ENCODE data around the gene CCDC188. TPM values are rescaled to one million over a fixed set of nuclear protein-coding genes. Genes with fewer than 3 reads are reported as not detected.

The CCDC188 gene
- polyA plus RNA-seq, 3 donors from 2014 or later: 0.66 TPM; not detected in 2

DNA sequence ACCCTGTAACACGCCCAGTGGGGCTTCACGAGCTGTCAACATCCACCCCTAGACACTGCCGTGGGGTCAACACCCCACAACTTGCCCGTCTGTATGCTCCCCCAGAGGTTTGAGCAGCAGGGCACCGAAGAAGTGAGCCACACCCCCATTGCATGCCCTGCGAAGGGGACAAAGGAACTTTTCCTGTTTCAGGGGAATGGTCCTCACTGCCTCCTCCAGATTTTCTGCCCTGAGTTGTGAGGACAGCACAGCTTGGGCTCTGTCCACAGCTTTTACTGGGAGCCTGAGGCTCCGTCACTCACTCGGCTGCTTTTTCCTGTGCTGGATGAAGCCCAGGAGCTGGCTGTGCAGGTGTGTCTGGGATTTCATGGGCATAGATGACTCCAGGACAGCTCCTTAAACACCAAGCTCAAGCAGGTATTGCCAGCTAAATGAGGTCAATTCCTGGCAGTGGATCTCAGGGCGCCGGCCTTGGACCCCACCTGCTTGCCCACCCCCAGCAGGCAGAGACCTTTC is 40.2 kb upstream of the CCDC188 start:
- no peak for DNase-seq
- Mint-ChIP-seq H3K27me3 (ENCODE audit: low read depth in 3 of 3) (peaks cover 0 to 2% (median 0%) of the 10 kb centered on the region in 3 donors), H3K9me3 (no peaks in the 10 kb centered on the region), H3K27ac (no peak overlapping the region), H3K4me1 (peaks cover 0 to 5% of the 10 kb centered on the region in 2 donors), H3K4me3 (no peak overlapping the region), H3K36me3 (no peaks in the 10 kb centered on the region)

DNA sequence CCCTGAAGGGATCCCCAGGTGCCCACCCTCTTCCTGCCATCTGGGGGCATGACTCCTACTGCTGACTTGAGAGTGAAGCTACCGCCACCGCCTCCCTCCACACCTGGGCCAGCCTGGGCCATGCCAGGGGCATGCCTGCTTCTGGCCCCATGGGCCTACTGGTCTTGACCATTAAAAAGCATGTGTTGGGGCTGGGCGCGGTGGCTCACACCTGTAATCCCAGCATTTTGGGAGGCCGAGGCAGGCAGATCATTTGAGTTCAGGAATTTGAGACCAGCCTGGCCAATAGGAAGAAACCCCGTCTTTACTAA is 37.7 kb upstream of the CCDC188 start:
- Mint-ChIP-seq H3K4me1 (peaks cover 0 to 5% of the 10 kb centered on the region in 2 donors), H3K9me3 (no peaks in the 10 kb centered on the region), H3K27ac (no peak overlapping the region), H3K4me3 (no peak overlapping the region), H3K36me3 (no peaks in the 10 kb centered on the region), H3K27me3 (ENCODE audit: low read depth in 3 of 3) (peaks cover 0 to 2% (median 0%) of the 10 kb centered on the region in 3 donors)
- no peak for DNase-seq

DNA sequence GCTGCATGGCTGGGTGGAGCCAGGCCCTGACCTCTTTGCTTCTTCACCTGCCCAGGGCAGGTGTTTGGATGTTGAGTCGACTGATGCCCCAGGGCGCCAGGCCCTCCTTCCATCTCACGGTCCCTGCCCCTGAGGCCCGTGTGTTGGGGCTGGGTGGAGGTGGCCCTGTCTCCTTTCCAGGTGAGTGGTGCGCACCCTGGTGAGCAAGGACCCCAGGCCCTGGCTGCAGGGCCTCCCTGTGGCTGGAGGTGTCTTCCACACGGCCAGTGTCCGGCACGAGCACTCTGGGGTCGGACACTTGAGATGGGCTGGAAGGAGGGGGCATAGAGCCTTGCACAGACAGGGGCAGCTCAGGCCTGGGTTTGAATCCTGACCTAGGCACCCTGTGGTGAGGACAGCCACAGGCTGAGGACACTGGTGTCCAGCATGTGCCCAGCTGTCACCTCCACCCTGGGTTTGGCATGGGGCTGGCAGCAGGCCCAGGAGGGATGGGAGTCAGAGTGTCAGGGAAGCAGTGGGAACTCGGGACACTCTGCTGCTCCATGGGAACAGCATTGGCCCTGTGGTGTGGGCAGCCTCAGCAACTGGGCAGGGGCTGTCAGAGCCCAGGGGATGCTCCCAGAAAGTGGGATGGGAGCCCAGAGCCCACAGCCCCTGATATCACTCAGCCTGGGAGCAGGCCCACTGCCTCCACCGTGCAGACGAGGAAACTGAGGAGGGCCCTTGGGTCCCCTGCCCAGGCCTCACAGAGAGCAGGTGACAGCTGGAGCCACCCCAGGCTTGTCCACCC is 37.1 kb upstream of the CCDC188 start:
- Mint-ChIP-seq H3K4me3 (no peak overlapping the region), H3K27me3 (ENCODE audit: low read depth in 3 of 3) (peaks cover 0 to 2% (median 0%) of the 10 kb centered on the region in 3 donors), H3K9me3 (no peaks in the 10 kb centered on the region), H3K36me3 (no peaks in the 10 kb centered on the region), H3K27ac (no peak overlapping the region), H3K4me1 (peaks cover 0 to 5% of the 10 kb centered on the region in 2 donors)
- DNase-seq: no peak

DNA sequence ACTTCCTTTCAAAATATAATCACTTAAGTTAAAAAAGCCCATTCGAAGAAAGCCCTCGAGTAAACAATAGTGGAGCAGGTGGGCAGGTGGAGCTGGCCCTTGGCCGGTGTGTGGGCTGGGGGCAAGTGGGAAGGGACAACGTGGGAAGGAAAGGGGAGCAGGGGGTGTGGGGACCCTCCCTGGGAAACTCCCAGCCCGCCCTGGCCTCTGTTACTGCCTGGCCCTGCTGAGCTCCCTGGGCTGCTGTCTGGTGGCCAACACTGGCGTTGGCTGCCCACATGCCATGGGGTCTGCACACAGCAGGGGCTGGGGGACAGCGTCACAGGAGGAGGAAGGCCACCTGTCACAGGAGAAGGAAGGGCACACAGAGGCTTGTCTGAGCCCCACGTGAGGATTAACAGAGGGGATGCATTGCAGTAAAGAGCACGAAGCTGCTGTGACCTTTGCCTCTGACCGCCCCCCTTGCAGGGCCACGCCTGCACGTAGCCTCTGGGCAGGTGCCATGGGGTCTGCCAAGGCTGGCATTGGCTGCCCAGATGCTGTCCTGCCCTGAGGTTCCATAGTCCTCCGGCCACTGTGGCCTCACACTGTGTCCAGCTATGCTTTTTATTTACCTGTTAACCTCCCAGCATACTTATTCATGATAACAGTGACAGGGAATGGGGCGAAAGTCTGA is 36.2 kb upstream of the CCDC188 start:
- Mint-ChIP-seq H3K9me3 (no peaks in the 10 kb centered on the region), H3K4me1 (peaks cover 0 to 5% of the 10 kb centered on the region in 2 donors), H3K27me3 (ENCODE audit: low read depth in 3 of 3) (peaks cover 0 to 2% (median 0%) of the 10 kb centered on the region in 3 donors), H3K4me3 (no peak overlapping the region), H3K36me3 (no peaks in the 10 kb centered on the region), H3K27ac (no peak overlapping the region)
- DNase-seq: no peak

DNA sequence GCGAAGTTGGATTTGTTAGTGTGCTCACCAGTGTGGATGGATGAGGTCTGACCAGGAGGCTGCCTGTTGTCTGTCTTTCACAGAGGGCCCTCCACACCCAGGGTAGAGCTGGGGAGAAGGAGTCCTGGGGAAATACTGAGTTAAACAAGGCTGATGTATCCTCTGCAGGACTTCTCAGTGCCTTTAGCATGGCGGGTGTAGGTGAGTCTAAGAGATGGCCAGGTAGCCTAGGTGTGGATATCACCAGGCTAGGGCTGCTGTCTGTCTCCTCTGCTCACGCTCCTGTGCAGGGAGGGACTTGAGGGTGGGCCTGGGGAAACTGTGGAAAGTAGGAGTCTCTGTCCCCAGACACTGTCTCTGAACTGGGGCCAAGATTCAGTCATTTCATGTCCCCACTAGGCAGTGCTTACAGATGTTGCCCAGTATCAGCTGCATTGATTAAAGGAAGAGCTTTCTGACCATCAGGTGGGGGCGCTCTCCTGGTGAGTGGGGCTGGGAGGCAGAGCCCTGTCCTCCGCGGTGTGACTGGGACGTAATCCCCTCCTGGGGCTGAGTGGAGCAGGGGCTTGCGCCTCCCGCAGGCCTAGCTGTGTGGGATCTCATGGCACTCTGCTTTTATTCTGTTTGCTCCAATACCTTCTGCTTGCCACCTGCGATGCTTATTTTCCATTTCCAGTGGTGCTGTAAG is 35.5 kb upstream of the CCDC188 start:
- DNase-seq: no peak
- no peaks in the 10 kb centered on the region for H3K36me3 Mint-ChIP-seq
- H3K9me3 Mint-ChIP-seq: no peaks in the 10 kb centered on the region
- no peak overlapping the region for H3K4me3 Mint-ChIP-seq
- H3K27ac Mint-ChIP-seq: no peak overlapping the region
- peaks cover 0 to 5% of the 10 kb centered on the region in 2 donors for H3K4me1 Mint-ChIP-seq
- H3K27me3 Mint-ChIP-seq (ENCODE audit: low read depth in 3 of 3): no peaks in the 10 kb centered on the region

DNA sequence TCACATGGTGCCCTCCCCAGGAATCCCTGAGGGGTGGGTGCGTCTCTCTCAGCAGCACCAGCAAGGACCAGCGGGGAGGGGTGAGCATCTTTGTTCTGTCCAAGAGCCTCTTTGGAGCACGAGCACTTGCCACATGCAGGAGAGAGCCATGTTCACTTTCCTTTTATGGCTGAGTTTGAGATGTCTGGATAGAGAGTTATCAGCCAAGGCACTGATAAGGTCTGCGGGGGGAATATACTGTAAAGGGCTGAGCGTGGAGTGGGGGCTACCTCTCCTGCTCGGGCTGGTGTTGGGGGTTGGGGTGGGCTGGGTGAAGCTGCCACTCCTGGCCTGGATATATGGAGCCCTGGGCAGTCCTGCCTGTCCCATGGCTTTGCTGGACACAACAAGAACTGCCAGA is 34.9 kb upstream of the CCDC188 start:
- H3K27ac Mint-ChIP-seq: no peak overlapping the region
- no peaks in the 10 kb centered on the region for H3K27me3 Mint-ChIP-seq (ENCODE audit: low read depth in 3 of 3)
- no peaks in the 10 kb centered on the region for H3K36me3 Mint-ChIP-seq
- H3K4me3 Mint-ChIP-seq: no peak overlapping the region
- H3K4me1 Mint-ChIP-seq: peaks cover 0 to 5% of the 10 kb centered on the region in 2 donors
- no peak for DNase-seq
- H3K9me3 Mint-ChIP-seq: no peaks in the 10 kb centered on the region

DNA sequence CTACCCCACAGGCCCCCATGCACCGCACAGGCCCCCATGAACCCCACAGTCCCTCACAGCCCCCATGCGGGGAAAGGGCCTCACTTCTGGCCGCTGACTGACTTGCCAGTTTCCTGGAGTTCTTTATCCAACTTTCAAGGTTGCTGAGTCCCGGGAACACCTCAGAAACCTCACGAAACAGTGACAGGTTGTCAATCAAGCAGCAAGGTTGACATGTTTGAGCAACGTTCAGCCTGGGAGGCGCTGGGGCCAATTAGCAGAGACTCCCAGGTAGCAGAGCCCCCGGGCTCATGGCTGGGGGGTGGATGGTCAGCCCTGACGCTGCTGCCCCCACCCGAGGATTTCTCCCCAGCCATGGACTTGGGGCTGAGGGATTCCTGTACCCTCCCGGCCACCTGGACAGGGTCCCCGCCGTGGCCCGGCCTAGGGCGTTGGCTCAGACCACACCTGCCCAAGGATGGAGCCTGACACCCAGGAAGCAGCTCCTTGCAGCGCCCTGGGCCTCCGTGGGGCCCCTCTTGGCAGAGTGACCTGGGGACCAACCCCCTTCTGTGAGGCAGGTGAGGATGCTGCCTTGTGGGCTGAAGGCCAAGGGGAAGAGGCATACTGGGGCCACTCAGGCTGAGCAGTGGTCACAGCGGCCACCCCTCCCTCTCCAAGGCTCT is 33.8 kb upstream of the CCDC188 start:
- no peaks in the 10 kb centered on the region for H3K27me3 Mint-ChIP-seq (ENCODE audit: low read depth in 3 of 3)
- H3K27ac Mint-ChIP-seq: no peak overlapping the region
- H3K4me1 Mint-ChIP-seq: peaks cover 0 to 1% of the 10 kb centered on the region in 2 donors
- no peak for DNase-seq
- H3K9me3 Mint-ChIP-seq: no peaks in the 10 kb centered on the region
- no peak overlapping the region for H3K4me3 Mint-ChIP-seq
- no peaks in the 10 kb centered on the region for H3K36me3 Mint-ChIP-seq

DNA sequence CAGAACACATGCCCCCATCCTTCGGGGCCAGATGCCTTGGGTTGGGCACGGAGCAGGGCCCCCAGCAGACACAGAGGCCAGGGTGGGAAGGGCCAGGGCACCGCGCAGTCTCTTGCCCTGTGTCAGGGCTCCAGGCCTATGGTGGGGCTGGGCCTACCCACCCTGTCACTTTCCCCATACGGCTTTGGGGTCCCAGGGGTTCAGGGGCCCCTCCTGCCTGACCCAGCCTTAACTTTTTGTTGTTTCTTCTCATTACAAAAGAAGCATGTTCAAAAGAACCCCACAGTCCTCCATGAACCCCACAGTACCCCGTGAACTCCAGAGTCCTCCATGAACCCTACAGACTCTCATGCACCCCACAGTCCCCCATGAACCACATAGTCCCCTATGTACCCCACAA is 33.0 kb upstream of the CCDC188 start:
- H3K4me1 Mint-ChIP-seq: no peaks in the 10 kb centered on the region
- H3K27me3 Mint-ChIP-seq (ENCODE audit: low read depth in 3 of 3): no peaks in the 10 kb centered on the region
- no peaks in the 10 kb centered on the region for H3K36me3 Mint-ChIP-seq
- H3K27ac Mint-ChIP-seq: no peak overlapping the region
- no peaks in the 10 kb centered on the region for H3K9me3 Mint-ChIP-seq
- DNase-seq: no peak
- H3K4me3 Mint-ChIP-seq: no peak overlapping the region

DNA sequence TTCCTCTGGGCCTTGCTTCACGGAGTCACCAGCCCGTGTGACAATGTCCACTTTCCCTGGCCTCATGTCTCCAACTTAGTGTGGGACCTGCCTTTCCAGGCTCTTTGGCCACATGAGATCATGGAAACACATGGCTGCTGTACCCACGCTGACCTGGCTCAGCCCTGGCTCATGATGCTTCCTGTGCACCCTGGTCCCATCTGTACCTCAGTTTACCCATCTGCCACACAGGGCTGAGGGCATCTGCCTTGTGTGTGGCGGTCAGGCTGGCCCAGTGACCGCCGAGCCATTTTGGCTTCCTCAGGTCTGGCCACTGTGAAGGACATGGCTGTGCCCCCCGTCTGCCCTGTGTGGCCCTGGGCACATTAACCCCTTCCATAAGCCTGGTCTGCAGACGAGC is 32.2 kb upstream of the CCDC188 start:
- H3K27me3 Mint-ChIP-seq (ENCODE audit: low read depth in 3 of 3): no peaks in the 10 kb centered on the region
- no peaks in the 10 kb centered on the region for H3K9me3 Mint-ChIP-seq
- no peak overlapping the region for H3K4me3 Mint-ChIP-seq

DNA sequence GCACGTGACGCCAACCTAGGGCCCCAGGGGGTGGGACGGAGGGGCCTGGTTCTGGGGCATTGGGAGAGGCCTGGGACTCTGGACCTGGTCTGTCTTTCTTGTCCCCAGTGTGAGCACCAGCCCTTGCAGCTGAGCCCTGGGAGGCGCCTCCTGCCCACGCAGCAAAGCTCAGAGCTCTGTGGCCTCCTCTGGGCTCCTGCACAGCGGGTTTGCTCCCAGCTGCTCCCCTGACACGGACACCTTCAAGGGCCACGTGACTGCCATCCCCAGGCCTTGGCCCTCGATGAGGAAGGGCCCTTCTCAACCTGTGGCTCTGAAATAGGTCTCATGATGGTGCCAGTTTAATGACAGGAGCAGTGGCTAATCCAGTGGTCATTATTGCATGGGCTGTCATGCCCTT is 31.5 kb upstream of the CCDC188 start:
- Mint-ChIP-seq H3K4me1 (no peaks in the 10 kb centered on the region), H3K27ac (no peak overlapping the region), H3K4me3 (no peak overlapping the region), H3K27me3 (ENCODE audit: low read depth in 3 of 3) (no peaks in the 10 kb centered on the region), H3K9me3 (no peaks in the 10 kb centered on the region), H3K36me3 (no peaks in the 10 kb centered on the region)
- DNase-seq: no peak

More for the DNA sequence above, 32.2 kb upstream of the CCDC188 start:
- Mint-ChIP-seq H3K4me1 (no peaks in the 10 kb centered on the region), H3K27ac (no peak overlapping the region), H3K36me3 (no peaks in the 10 kb centered on the region)
- DNase-seq: no peak

DNA sequence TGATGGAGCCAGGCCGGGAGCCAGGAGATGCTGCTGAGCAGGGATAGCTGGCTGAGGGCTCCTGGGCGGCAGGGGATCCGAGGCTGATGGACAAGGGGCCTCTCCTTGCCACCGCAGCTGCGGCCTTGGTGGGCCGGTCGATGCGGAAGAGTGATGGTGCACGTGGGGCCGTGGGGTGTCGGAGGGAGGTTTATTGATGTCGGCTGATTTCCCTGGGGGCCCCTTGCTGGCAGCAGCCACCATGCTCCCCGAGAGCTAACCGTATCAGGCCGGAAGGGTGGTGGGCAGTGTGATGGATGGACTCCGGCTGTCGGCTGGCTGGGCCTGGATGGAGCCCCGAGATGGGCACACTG is 31.0 kb upstream of the CCDC188 start:
- DNase-seq: no peak
- H3K27ac Mint-ChIP-seq: no peak overlapping the region
- no peaks in the 10 kb centered on the region for H3K9me3 Mint-ChIP-seq
- H3K36me3 Mint-ChIP-seq: no peaks in the 10 kb centered on the region
- H3K27me3 Mint-ChIP-seq (ENCODE audit: low read depth in 3 of 3): no peaks in the 10 kb centered on the region
- no peak overlapping the region for H3K4me3 Mint-ChIP-seq
- H3K4me1 Mint-ChIP-seq: no peaks in the 10 kb centered on the region

DNA sequence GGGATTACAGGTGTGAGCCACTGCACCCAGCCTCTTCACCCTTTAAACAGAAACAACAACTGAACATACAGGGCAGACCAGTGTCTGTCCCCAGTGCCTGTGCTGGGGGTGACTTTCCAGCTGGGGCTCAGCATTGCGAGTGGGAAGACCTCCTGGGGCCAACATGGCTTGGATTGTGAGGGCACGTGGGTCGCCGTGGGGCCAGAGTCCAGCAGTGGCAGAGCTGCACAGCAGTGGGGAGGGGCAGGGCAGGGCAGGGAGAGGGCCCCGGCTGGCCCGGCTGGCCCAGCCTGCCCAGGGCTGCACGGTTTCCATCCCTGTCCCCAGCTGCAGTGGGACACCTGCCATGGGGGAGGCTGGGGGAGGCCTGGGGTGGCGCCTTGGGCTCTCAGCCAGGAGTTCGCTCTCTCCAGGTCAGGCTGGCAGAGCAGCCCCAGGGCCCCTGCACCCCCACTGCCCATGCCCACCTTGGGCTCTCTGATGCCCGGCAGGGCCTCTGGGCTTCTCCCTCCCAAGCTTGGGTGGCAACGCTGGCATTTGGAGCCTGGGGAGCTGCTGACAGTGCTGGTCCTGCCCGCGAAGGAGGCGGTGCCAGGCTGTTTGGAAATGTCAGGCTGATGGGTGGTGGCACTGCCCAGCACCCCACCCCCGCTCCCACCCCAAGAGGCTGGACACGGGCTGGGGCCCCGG is 30.5 kb upstream of the CCDC188 start:
- Mint-ChIP-seq H3K4me1 (no peaks in the 10 kb centered on the region), H3K4me3 (no peak overlapping the region), H3K36me3 (no peaks in the 10 kb centered on the region), H3K27ac (no peak overlapping the region), H3K27me3 (ENCODE audit: low read depth in 3 of 3) (peaks cover 0 to 1% (median 0%) of the 10 kb centered on the region in 3 donors), H3K9me3 (no peaks in the 10 kb centered on the region)
- DNase-seq: no peak

DNA sequence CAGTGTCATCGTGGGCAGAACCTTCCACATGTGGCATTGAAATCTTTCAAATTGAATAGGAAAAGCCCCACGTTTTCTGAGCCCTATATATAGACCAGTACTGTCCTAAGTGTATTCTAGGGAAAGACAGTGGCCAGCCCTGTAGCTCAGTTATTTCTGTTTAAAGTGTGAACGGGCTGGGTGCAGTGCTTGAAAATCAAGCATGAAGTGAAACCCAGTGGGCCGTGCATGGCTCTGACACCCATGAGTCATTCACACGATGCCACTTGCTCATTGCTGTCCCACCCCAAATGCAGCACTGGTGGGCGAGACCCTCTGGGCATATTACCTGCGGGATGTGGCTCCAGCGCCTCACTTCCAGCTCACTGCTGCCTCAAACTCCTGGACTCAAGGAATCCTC is 29.8 kb upstream of the CCDC188 start:
- no peaks in the 10 kb centered on the region for H3K4me1 Mint-ChIP-seq
- no peak for DNase-seq
- H3K27ac Mint-ChIP-seq: no peak overlapping the region
- no peak overlapping the region for H3K4me3 Mint-ChIP-seq
- H3K27me3 Mint-ChIP-seq (ENCODE audit: low read depth in 3 of 3): peaks cover 0 to 2% (median 0%) of the 10 kb centered on the region in 3 donors
- no peaks in the 10 kb centered on the region for H3K36me3 Mint-ChIP-seq
- no peaks in the 10 kb centered on the region for H3K9me3 Mint-ChIP-seq

All from immature natural killer cell (primary cell).